Endothelial cell of umbilical vein (primary cell): ENCODE measurements around the gene RHBDD3. TPM values are rescaled to one million over a fixed set of nuclear protein-coding genes. Genes with fewer than 3 reads are reported as not detected.

Source experiments
- BruUV-seq: library from RNA; stranded (reverse); fragments of 400-500 nt; replicated peaks from 2 replicates; lab custom pipeline; 2021; lab: Mats Ljungman, UMichigan
- CTCF ChIA-PET: fragments of 300-600, 350-600 bp; sonication (Branson Sonifier 250); formaldehyde crosslinking; loops from one replicate; lab custom pipeline; 2021; ENCODE audit warnings: antibody characterized with exemption, inconsistent platforms; lab: Charles Lee
- POLR2A ChIA-PET: fragments of 300-600, 350-600 bp; sonication (Branson Sonifier 250); formaldehyde crosslinking; loops from one replicate; lab custom pipeline; 2021; ENCODE audit warnings: antibody characterized with exemption, inconsistent platforms; lab: Charles Lee
- DNase-seq: peaks from one replicate; pipeline ENCODE4 v3.0.0-alpha.2; 2011; ENCODE audit warnings: low read depth, low spot score
- FAIRE-seq: peaks from 2 replicates; lab custom pipeline; 2011; peaks lifted over from hg19 to GRCh38; lab: Jason Lieb, UNC
- H2AFZ ChIP-seq: 2 replicates; pipeline ENCODE4 v1.6.0; 2012; ENCODE audit warnings: low read depth, low read length, control low read depth, inconsistent platforms
- H3K27ac ChIP-seq: 2 replicates; pipeline ENCODE4 v1.5.1; 2011; ENCODE audit warnings: low read depth, mild to moderate bottlenecking, control low read depth, low read length, moderate library complexity; ENCODE audit not compliant: insufficient read depth
- H3K27me3 ChIP-seq, 2 experiments: 2 replicates each; pipeline versions ENCODE4 v1.6.0 to v1.6.1; 2011; ENCODE audit warnings: low read length in 2 of 2, mixed read lengths in 1 of 2; ENCODE audit not compliant: control insufficient read depth in 2 of 2, insufficient read depth in 2 of 2
- H3K36me3 ChIP-seq, 2 experiments: 2 replicates in 1 of 2; 3 replicates in 1 of 2; pipeline ENCODE4 v1.5.1; 2011; ENCODE audit warnings: low read length in 2 of 2, mild to moderate bottlenecking in 1 of 2, moderate library complexity in 1 of 2; ENCODE audit not compliant: control insufficient read depth in 2 of 2, insufficient read depth in 2 of 2; ENCODE audit errors: extremely low read depth in 1 of 2
- H3K4me1 ChIP-seq: 3 replicates; pipeline ENCODE4 v1.5.1; 2011; ENCODE audit warnings: mild to moderate bottlenecking, low read length; ENCODE audit not compliant: control insufficient read depth, insufficient read depth; ENCODE audit errors: extremely low read depth
- H3K4me2 ChIP-seq: 2 replicates; pipeline ENCODE4 v1.6.1; 2011; ENCODE audit warnings: low read length, control low read depth, mixed read lengths; ENCODE audit not compliant: insufficient read depth
- H3K4me3 ChIP-seq, 3 experiments: fragments of 200-600 bp in 1 of 3; sonication (generic), shearing (Covaris generic) in 1 of 3; replicated peaks in 1 of 3; 2 replicates each; pipeline ENCODE4 v1.5.1; 2011 to 2016; ENCODE audit warnings: control low read depth in 3 of 3, low read length in 3 of 3, mild to moderate bottlenecking in 2 of 3, inconsistent platforms in 1 of 3, low read depth in 1 of 3, moderate library complexity in 1 of 3; ENCODE audit not compliant: insufficient read depth in 1 of 3
- H3K79me2 ChIP-seq: 2 replicates; pipeline ENCODE4 v1.6.0; 2012; ENCODE audit warnings: low read length, inconsistent platforms; ENCODE audit not compliant: control insufficient read depth, insufficient read depth
- H3K9ac ChIP-seq: replicated peaks from 2 replicates; pipeline ENCODE3; 2011; ENCODE audit warnings: low read length, control low read depth; ENCODE audit not compliant: insufficient read depth; ENCODE audit errors: extremely low read depth
- H3K9me1 ChIP-seq: replicated peaks from 3 replicates; pipeline ENCODE4 v1.6.0; 2011; ENCODE audit warnings: mild to moderate bottlenecking, low read length; ENCODE audit not compliant: control insufficient read depth, insufficient read depth; ENCODE audit errors: extremely low read depth
- H3K9me3 ChIP-seq: replicated peaks from 2 replicates; pipeline ENCODE4 v1.5.1; 2012; ENCODE audit warnings: low read length, inconsistent platforms; ENCODE audit not compliant: control insufficient read depth, insufficient read depth
- H4K20me1 ChIP-seq: replicated peaks from 2 replicates; pipeline ENCODE3; 2011; ENCODE audit warnings: mild to moderate bottlenecking, low read length; ENCODE audit not compliant: control insufficient read depth, insufficient read depth; ENCODE audit errors: extremely low read depth
- CTCF ChIP-seq, 2 donors: IDR thresholded peaks; 1 replicate in 1 of 2; 2 replicates in 1 of 2; pipeline ENCODE4 v1.5.1; 2011; ENCODE audit warnings: low read length in 2 of 2, mild to moderate bottlenecking in 2 of 2, moderate library complexity in 2 of 2, control low read depth in 1 of 2, inconsistent platforms in 1 of 2, low read depth in 1 of 2; ENCODE audit not compliant: insufficient read depth in 1 of 2; ENCODE audit errors: extremely low read depth in 1 of 2
- EZH2 ChIP-seq: IDR thresholded peaks from 2 replicates; pipeline ENCODE4 v1.6.1; 2012; ENCODE audit warnings: borderline replicate concordance, low read depth, mild to moderate bottlenecking, moderate library complexity, low read length, inconsistent platforms; ENCODE audit not compliant: severe bottlenecking
- FOS ChIP-seq: IDR thresholded peaks from 2 replicates; pipeline ENCODE4 v1.6.1; 2011; ENCODE audit warnings: mild to moderate bottlenecking, low read length, moderate library complexity, borderline replicate concordance; ENCODE audit not compliant: insufficient read depth
- GATA2 ChIP-seq: IDR thresholded peaks from 2 replicates; pipeline ENCODE4 v1.7.0; 2011; ENCODE audit warnings: low read depth, mild to moderate bottlenecking, moderate library complexity, mixed read lengths, low read length; ENCODE audit not compliant: insufficient read length, insufficient read depth
- JUN ChIP-seq: IDR thresholded peaks from 2 replicates; pipeline ENCODE4 v1.6.1; 2011; ENCODE audit warnings: borderline replicate concordance, low read depth; ENCODE audit not compliant: insufficient read length, insufficient read depth
- MYC ChIP-seq: IDR thresholded peaks from one replicate; pipeline ENCODE4 v1.6.1; 2011; ENCODE audit warnings: mild to moderate bottlenecking, low read depth, low read length
- POLR2AphosphoS5 ChIP-seq: IDR thresholded peaks from 2 replicates; pipeline ENCODE4 v1.6.1; 2012; ENCODE audit warnings: low read depth, mild to moderate bottlenecking, control low read depth, low read length, moderate library complexity; ENCODE audit not compliant: insufficient read depth
- dilution Hi-C: fragments of 300-500 bp; cut with MboI; formaldehyde crosslinking; loops from one replicate; pipeline ENCODE4 v1.15.0; 2019; ENCODE audit warnings: low sequenced_read_pairs; ENCODE audit not compliant: extremely low pct_ligation_motif_present
- intact Hi-C: fragments of 100-400 bp; cut with micrococcal nuclease; formaldehyde crosslinking; loops from one replicate; pipeline ENCODE4 v1.10.0; 2022
- polyA plus RNA-seq, 4 experiments: library from polyadenylated mRNA; depleted of rRNA in 3 of 4; stranded (reverse) in 3 of 4; unstranded in 1 of 4; fragments of >200 nt; gene quantifications; 2 replicates each; pipeline versions ENCODE4 v1.2.1 to v1.2.3, GENCODE V29; 2011 to 2012; ENCODE audit warnings: missing spikeins in 1 of 4
- total RNA-seq: library from RNA; stranded (reverse); gene quantifications from 2 replicates; pipeline ENCODE4 v1.2.3, GENCODE V29; 2021

Gene RHBDD3
- total and polyA plus RNA-seq, 2 donors (not counting 3 experiments of a cell fraction or from before 2014, with no cell fraction given), result 31.3 to 37.2 TPM

DNA sequence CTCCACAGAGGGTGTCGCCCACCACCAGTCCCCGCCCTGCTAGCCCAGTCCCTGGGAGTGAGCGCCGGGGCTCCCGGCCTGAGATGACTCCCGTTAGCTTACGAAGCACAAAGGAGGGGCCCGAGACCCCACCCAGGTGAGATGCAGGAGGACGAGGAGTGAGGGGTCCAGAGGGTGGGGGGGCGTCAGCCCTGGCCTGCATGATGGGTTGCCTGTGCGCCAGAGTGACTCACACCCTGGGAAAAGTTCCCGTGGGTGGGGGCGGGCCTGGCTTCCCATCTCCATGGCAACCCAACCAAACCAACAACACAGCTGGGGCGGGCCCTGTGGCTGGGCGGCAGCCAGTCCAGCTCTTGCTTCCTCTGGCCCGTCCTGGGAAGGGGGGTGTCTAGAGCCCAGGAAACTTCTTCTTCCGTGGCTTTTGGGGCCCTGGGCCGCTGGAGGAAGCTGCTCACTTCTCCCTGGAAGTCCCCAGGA, 43.1 kb upstream of the RHBDD3 start:
- Histone ChIP-seq H2AFZ (no peak overlapping the region), H3K27me3 (peaks cover 18 to 24% of the 10 kb centered on the region in 2 experiments), H3K36me3 (peaks cover 0 to 4% of the 10 kb centered on the region in 2 experiments), H4K20me1 (no peaks in the 10 kb centered on the region), H3K9me1 (no peaks in the 10 kb centered on the region), H3K9ac (peak overlapping the region; percentile 36), H3K79me2 (peaks cover 9% of the 10 kb centered on the region), H3K4me3 (no peak overlapping the region), H3K27ac (peak overlapping the region; percentile 80), H3K4me2 (no peak overlapping the region), H3K4me1 (peaks cover 40% of the 10 kb centered on the region), H3K9me3 (no peaks in the 10 kb centered on the region)
- CTCF ChIA-PET, result interaction anchor here (0.7 to 1.9 kb wide), 3 partner anchors 10 to 48 kb away, joined by 3 to 6 read pairs (median 6); no protein-coding TSS in a partner anchor
- POLR2A ChIA-PET, result no interaction called here
- DNase-seq, result peak; percentile 99
- dilution Hi-C loops (no loop called here), intact Hi-C loops (no loop called here)
- peak; percentile 98 for FAIRE-seq
- BruUV-seq, result no TSS peak
- no peak for TF ChIP-seq GATA2
- peak; percentile 77 for TF ChIP-seq FOS
- no peak for TF ChIP-seq EZH2
- no peak for TF ChIP-seq MYC
- no peak for TF ChIP-seq CTCF (IDR thresholded peaks at IDR 0.05; ENCODE audit: extremely low read depth in 1 of 2, insufficient read depth in 1 of 2, low read depth in 1 of 2, low read length in 2 of 2)
- peak; percentile 72 for TF ChIP-seq JUN
- peak; percentile 50 for TF ChIP-seq POLR2AphosphoS5
